HG02970 (cell line): Measurements from ENCODE around the gene SYDE1.
"Not testable (repeated sequence)": the region's sequence is repeated elsewhere in the genome, so short reads cannot be mapped to it uniquely, and the experiment has no call there.

Source experiments
- ATAC-seq: cut with Tn5 transposase; IDR thresholded peaks from one replicate; pipeline ENCODE4 v1.9.1; 2021; ENCODE audit warnings: mild to moderate bottlenecking, moderate library complexity, moderate number of reproducible peaks; ENCODE audit not compliant: unreplicated experiment, low FRiP score

SYDE1 gene

GRCh38 chr19:15107061-15108010, at the start of gene SYDE1:
Gene SYDE1, plus strand, starts transcription at chr19:15107401. Its CDS starts 33 bp downstream, at chr19:15107434.
- no peak for ATAC-seq

GRCh38 chr19:15062036-15062435, 45.2 kb upstream of the SYDE1 start:
- ATAC-seq: no peak

GRCh38 chr19:15070386-15070785, 36.8 kb upstream of the SYDE1 start:
- not testable (repeated sequence) for ATAC-seq

GRCh38 chr19:15072930-15073647, 34.1 kb upstream of the SYDE1 start:
- no peak for ATAC-seq

GRCh38 chr19:15074371-15074770, 32.8 kb upstream of the SYDE1 start:
- no peak for ATAC-seq

- ATAC-seq: no peak
Measured at GRCh38 chr19:15075806-15076205, 31.4 kb upstream of the SYDE1 start.

- not testable (repeated sequence) for ATAC-seq
Measured at GRCh38 chr19:15080002-15080401, 27.2 kb upstream of the SYDE1 start.

GRCh38 chr19:15081911-15082310, 25.3 kb upstream of the SYDE1 start, which contains the start of gene OR1I1:
Gene OR1I1, plus strand, starts transcription at chr19:15082211. Its CDS starts 4,855 bp downstream, at chr19:15087066.
- ATAC-seq: no peak

GRCh38 chr19:15087182-15087581, 20.0 kb upstream of the SYDE1 start:
- ATAC-seq: no peak

GRCh38 chr19:15091918-15092753, 15.1 kb upstream of the SYDE1 start:
- no peak for ATAC-seq

GRCh38 chr19:15093001-15093400, 14.2 kb upstream of the SYDE1 start:
- no peak for ATAC-seq

GRCh38 chr19:15096223-15096622, 11.0 kb upstream of the SYDE1 start:
- ATAC-seq: no peak

GRCh38 chr19:15097980-15098379, 9.2 kb upstream of the SYDE1 start:
- not testable (repeated sequence) for ATAC-seq

- no peak for ATAC-seq
Measured at GRCh38 chr19:15098460-15098859, 8.7 kb upstream of the SYDE1 start.

- ATAC-seq: no peak
Measured at GRCh38 chr19:15099017-15099582, 8.1 kb upstream of the SYDE1 start.

GRCh38 chr19:15101479-15102082, 5.6 kb upstream of the SYDE1 start:
- no peak for ATAC-seq

- no peak for ATAC-seq
Measured at GRCh38 chr19:15104003-15104402, 3.2 kb upstream of the SYDE1 start.

GRCh38 chr19:15104411-15104810, 2.8 kb upstream of the SYDE1 start:
- no peak for ATAC-seq

GRCh38 chr19:15105044-15105443, 2.2 kb upstream of the SYDE1 start:
- no peak for ATAC-seq
